HG03196 (cell line): ENCODE results near the gene STOM.
"Not testable (repeated sequence)": the region's sequence is repeated elsewhere in the genome, so short reads cannot be mapped to it uniquely, and the experiment has no call there.

Source experiments
- ATAC-seq: cut with Tn5 transposase; IDR thresholded peaks from one replicate; pipeline ENCODE4 v1.9.1; 2021; ENCODE audit not compliant: unreplicated experiment

The STOM gene

GRCh38 chr9:121303456-121304451 is 66.3 kb downstream of the STOM start:
- ATAC-seq = no peak

GRCh38 chr9:121302786-121303185 is 67.3 kb downstream of the STOM start:
- no peak for ATAC-seq

GRCh38 chr9:121302341-121302740 is 67.7 kb downstream of the STOM start:
- no peak for ATAC-seq

- ATAC-seq = no peak
These were observed 68.2 kb downstream of the STOM start for GRCh38 chr9:121301881-121302286.

GRCh38 chr9:121300283-121301119 is 69.5 kb downstream of the STOM start:
- ATAC-seq = no peak

- ATAC-seq = no peak
These were observed 70.4 kb downstream of the STOM start for GRCh38 chr9:121299467-121300282.

GRCh38 chr9:121298689-121299466 is 71.2 kb downstream of the STOM start:
- ATAC-seq = no peak

GRCh38 chr9:121298016-121298538 is 72.0 kb downstream of the STOM start:
- ATAC-seq = no peak

- no peak for ATAC-seq
These were observed 72.7 kb downstream of the STOM start for GRCh38 chr9:121297389-121297788.

GRCh38 chr9:121296213-121297127 is 73.6 kb downstream of the STOM start:
- ATAC-seq = no peak

GRCh38 chr9:121295662-121296191 is 74.3 kb downstream of the STOM start:
- ATAC-seq = no peak

GRCh38 chr9:121294866-121295661 is 75.0 kb downstream of the STOM start:
- ATAC-seq = no peak

GRCh38 chr9:121294151-121294743 is 75.8 kb downstream of the STOM start:
- ATAC-seq = no peak

GRCh38 chr9:121292801-121293241 is 77.2 kb downstream of the STOM start:
- no peak for ATAC-seq

GRCh38 chr9:121292051-121292450 is 78.0 kb downstream of the STOM start:
- no peak for ATAC-seq

- ATAC-seq = not testable (repeated sequence)
These were observed 78.5 kb downstream of the STOM start for GRCh38 chr9:121291536-121291935.

- ATAC-seq = no peak
These were observed 80.2 kb downstream of the STOM start for GRCh38 chr9:121289772-121290370.
